ENCODE results near the gene RNF152. TPM values are rescaled to one million over a fixed set of nuclear protein-coding genes. Genes with fewer than 3 reads are reported as not detected.

The RNF152 gene, protein sequence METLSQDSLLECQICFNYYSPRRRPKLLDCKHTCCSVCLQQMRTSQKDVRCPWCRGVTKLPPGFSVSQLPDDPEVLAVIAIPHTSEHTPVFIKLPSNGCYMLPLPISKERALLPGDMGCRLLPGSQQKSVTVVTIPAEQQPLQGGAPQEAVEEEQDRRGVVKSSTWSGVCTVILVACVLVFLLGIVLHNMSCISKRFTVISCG
- total RNA-seq, result 10 to 100 TPM; 61.0 to 99.8 (median 98.0) TPM
- long read RNA-seq, donor 1, transcript RNF152-204 (3 exons, 682 nt), result major isoform, 21 of 27 reads
- long read RNA-seq, donor 1, partial matches to known transcripts, result 0 of 27 reads
- long read RNA-seq, donor 1, other reads (novel, unspliced or antisense), result 6 of 27 reads
- long read RNA-seq, donor 2, full-length matches to known transcripts, result 3 of 7 reads
- long read RNA-seq, donor 2, partial matches to known transcripts, result 0 of 7 reads
- long read RNA-seq, donor 2, other reads (novel, unspliced or antisense), result 4 of 7 reads

DNA sequence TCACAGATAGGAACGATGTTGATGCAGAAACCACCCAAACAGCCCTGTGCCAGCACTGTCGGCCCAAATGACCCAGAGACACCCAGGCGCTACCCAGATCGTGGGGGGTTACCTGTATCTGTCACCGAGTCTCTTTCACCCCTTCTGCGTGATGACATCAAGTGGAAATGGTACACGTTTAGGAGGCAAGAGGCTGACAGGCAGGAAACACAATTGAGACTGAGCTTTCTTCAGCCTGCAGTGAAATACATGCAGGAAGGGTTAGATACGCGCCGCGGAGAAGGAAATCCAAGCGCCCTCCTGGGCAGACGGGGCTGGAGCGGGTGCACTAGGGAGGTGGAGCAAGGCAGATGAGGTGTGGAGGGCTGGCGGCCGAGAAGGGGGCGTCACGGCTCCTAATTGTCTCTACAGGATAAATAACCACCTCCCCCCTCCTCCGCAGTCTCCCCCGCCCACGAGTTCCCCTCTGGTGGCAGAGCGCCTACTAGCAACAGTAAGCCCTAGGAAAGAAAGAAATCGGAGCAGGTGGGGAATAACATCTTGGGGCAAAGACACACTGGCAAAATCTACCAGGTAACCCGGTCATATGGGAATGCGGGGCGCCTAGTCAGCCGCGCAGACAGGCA lies at the start of gene RNF152:
Gene RNF152, minus strand, starts transcription at position 325 of the 626 bp plus-strand sequence. CDS start 76,544 bp downstream, outside the sequence.
- H3K9me3 ChIP-seq, result no peaks in the 10 kb centered on the region
- intact Hi-C loops (cut with DNase I, micrococcal nuclease), result loop anchor here in 1 of 2 donors (10.0 kb wide), 1 partner anchor 158 kb away; no protein-coding TSS in a partner anchor
- peak within 1 kb of the TSS; percentile 78 for H3K4me3 ChIP-seq
- TF ChIP-seq CTCF (IDR thresholded peaks at IDR 0.05), result no peak
- ATAC-seq, result peak; percentile 35
- H3K36me3 ChIP-seq (ENCODE audit: low read depth), result no peaks in the 10 kb centered on the region
- peak; percentile 52 to 63 (median 59) for DNase-seq
- H3K4me1 ChIP-seq (ENCODE audit: low read depth), result peaks cover 12% of the 10 kb centered on the region

- Histone ChIP-seq H3K9me3 (no peaks in the 10 kb centered on the region), H3K36me3 (ENCODE audit: low read depth) (no peaks in the 10 kb centered on the region)
- intact Hi-C loops (cut with DNase I, micrococcal nuclease), result no loop called here
These were observed 49.2 kb upstream of the RNF152 start for GRCh38 chr18:61941948-61942471.

DNA sequence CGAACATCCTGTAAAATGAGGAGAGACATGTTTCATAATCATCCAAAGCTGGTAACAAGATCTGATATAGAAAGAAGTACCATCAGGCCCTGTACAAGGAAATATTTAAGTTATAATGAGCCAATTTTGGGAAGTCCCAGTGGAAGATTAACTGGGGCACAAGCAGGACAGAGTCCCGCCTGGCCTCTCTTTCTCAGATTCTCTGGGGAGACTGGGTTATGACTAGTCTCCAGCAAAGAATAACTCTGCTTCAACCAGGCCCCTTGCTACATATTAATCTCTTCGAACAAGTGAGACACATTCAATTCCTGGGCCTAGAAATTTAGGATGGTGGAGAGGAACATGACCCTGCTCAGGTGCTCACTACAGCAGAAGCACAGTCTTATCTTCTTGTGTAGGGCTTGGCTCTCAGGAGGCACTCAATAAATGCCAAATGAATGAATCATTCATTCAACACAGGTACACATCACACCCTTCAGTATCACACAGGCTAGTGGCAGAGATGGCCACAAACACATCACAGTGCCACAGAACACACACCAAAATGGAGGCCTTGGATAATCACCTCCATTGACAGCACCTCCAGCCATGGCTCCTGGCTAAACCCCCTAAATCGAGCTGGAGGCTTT lies 46.4 kb upstream of the RNF152 start:
- Histone ChIP-seq H3K9me3 (no peaks in the 10 kb centered on the region), H3K36me3 (ENCODE audit: low read depth) (no peaks in the 10 kb centered on the region), H3K4me3 (no peak overlapping the region), H3K4me1 (ENCODE audit: low read depth) (no peaks in the 10 kb centered on the region)
- DNase-seq (no peak), ATAC-seq (peak; percentile 42)
- intact Hi-C loops (cut with DNase I, micrococcal nuclease), result no loop called here
- TF ChIP-seq CTCF (IDR thresholded peaks at IDR 0.05), result no peak

More at GRCh38 chr18:61941948-61942471, 49.2 kb upstream of the RNF152 start:
- Histone ChIP-seq H3K4me3 (no peak overlapping the region), H3K4me1 (ENCODE audit: low read depth) (no peaks in the 10 kb centered on the region)
- DNase-seq (no peak), ATAC-seq (no peak)
- no peak for TF ChIP-seq CTCF (IDR thresholded peaks at IDR 0.05)

GRCh38 chr18:61935362-61935761 lies 42.6 kb upstream of the RNF152 start:
- Histone ChIP-seq H3K4me3 (no peak overlapping the region), H3K36me3 (ENCODE audit: low read depth) (no peaks in the 10 kb centered on the region), H3K9me3 (no peaks in the 10 kb centered on the region), H3K4me1 (ENCODE audit: low read depth) (no peaks in the 10 kb centered on the region)
- ATAC-seq (no peak), DNase-seq (no peak)
- intact Hi-C loops (cut with DNase I, micrococcal nuclease), result no loop called here
- TF ChIP-seq CTCF (IDR thresholded peaks at IDR 0.05), result no peak

- H3K4me1 ChIP-seq (ENCODE audit: low read depth), result no peaks in the 10 kb centered on the region
- no peak for TF ChIP-seq CTCF (IDR thresholded peaks at IDR 0.05)
- ATAC-seq (no peak), DNase-seq (no peak)
- intact Hi-C loops (cut with DNase I, micrococcal nuclease), result no loop called here
- H3K4me3 ChIP-seq, result no peak overlapping the region
- no peaks in the 10 kb centered on the region for H3K9me3 ChIP-seq
- H3K36me3 ChIP-seq (ENCODE audit: low read depth), result no peaks in the 10 kb centered on the region
These were observed 39.0 kb upstream of the RNF152 start for GRCh38 chr18:61931654-61932379.
